Measurements from ENCODE around the gene SIK2.
"Not testable (repeated sequence)": the region's sequence is repeated elsewhere in the genome, so short reads cannot be mapped to it uniquely, and the experiment has no call there.

The SIK2 gene

DNA sequence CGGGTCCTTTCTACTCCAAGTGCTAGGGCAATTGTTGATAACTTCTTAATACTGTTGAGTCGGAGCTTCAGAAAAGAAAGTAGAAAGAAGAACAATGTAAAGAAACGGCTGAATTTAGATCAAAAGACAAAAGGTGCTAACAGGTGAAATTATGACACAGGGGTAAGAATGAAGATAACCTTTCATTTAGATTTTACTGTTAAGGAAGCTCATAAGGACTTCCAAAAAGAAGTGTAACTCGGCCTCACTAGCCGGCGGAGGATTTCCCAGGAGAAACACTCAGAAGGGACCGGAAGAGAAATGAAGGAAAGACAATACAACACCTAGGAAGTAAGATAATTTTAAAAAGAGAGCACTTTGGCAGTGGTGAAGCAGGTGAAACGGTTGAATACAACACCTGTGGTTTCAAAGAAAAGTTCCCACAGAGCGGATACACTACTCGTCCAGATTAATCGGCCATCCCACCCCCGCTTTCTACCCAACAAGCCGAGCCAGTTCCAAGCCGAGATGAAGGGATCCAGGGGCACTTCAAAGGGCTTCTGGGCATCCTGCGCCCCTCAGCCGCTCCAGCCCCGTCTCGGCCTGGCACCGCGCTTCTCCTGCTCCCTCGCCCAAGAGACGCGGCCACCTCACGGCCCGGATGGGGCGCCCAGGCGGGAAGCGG is 163.2 kb downstream of the SIK2 start:
- DNase-seq = peak in 1 of 3 experiments; percentile 42

DNA sequence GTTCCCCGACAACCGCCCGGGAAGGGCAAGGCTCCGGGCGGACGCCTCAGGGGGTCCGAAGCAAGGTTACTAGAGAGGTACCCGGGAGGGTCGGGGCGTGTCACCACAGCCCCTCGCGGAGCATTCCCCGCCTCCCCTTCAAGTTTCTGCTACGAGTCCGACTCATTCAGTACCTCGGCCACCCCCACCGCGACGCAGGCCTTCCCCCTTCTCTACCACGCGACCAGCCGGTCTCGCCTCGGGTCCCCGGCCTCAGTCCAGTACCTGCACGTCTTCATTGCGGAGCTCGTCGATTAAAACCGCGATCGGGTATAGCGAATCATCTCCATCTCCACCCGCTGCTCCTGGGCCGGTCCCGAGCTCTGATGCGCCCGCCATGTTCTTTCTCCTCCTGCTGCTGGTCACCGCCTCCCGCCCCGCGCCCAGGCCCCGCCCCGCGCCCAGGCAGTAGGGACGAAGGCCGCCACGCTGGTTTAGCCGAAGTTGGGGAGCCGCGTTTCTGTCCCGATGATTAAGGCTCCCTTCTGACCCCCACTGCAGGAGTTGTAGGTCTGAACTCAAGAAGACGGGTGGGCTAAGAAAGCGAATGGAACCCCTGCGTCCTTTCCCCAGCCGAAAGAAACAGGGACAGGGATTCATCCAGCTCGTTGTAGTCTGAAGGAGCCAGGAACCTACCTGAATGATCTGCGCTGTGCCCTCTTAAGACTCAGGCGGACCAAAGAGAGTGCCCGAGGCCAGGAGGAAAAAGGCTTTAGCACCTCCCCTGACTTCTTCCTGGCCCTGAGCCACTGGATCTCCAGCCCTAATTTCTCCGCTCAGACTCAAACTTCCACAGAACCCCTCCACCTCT is 164.0 kb downstream of the SIK2 start, which contains the start of gene PPP2R1B:
TSS of gene PPP2R1B (minus strand) at position 406 of the 850 bp plus-strand sequence. CDS start at position 378, 28 bp downstream.
- peak; percentile 74 to 93 (median 91) for DNase-seq

DNA sequence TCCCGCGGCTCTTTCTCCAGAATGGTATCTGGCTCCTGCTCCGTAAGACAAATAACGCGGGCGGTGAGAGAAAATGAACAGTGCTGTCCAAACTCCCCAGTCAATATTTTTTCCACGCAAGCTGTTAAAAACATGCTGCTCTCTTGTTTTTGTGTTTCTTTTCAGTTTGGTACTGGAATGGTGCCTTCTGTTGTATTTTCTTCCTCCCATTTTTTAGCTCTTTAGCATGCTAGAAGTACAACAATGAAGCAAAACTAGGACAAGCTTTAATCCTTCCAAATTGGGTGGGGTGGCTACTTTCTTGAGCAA is 164.5 kb downstream of the SIK2 start:
- DNase-seq = no peak

DNA sequence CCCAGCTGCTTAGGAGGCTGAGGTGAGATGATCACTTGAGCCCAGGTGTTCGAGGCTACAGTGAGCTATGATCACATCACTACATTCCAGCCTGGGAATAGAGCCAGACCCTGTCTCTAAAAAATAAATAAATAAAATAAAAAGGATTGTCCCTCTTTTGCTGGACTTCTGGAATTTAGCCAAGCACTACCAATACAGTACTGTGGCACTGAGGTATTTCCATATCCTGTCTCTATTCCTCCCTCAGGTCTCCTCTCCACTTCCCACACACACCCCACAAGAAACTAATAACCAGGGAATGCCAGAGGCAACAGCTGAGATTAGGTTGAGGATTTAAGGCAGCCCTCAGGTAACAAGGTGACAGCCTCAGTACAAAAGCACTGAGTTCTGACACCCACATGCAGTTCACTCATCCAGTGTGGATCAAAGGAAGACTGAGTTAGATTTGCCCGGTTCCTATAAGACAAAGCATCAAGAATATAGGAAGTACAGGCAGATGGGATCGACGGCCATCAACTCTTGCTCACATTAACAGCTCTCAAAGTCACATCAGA is 168.4 kb downstream of the SIK2 start:
- DNase-seq = no peak

DNA sequence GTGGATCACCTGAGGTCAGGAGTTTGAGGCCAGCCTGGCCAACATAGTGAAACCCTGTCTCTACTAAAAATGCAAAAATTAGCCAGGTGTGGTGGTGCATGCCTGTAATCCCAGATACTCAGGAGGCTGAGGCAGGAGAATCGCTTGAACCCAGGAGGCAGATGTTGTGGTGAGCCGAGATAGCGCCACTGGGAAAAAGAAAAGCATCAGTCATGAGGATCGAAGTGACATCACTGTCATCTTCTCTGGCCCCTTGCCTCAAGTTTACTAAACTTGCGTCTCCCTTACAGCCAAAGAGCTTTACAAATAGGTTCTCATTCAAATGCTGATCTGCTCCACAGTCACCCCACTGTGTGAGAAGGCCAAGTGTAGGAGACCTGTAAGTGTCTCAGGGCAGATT is 169.0 kb downstream of the SIK2 start:
- not testable (repeated sequence) for DNase-seq

DNA sequence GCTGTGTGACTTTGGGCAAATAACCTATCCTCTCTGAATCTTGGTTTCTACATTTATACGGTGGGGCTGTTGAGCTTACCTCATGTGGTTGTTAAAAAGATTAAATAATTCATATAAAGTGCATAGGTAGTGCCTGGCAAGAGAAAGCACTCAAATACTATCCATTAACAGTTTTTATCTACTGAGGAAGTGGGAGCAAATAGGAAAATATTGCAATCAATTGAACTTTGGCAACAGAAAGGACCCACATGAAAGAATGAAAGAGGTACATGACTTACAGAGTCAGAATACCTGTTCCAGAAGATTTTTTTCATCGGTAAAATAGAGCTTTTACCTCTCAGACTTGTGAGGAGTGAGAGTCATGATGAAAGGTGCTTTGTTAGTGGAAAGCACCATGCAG is 170.3 kb downstream of the SIK2 start:
- DNase-seq = no peak

DNA sequence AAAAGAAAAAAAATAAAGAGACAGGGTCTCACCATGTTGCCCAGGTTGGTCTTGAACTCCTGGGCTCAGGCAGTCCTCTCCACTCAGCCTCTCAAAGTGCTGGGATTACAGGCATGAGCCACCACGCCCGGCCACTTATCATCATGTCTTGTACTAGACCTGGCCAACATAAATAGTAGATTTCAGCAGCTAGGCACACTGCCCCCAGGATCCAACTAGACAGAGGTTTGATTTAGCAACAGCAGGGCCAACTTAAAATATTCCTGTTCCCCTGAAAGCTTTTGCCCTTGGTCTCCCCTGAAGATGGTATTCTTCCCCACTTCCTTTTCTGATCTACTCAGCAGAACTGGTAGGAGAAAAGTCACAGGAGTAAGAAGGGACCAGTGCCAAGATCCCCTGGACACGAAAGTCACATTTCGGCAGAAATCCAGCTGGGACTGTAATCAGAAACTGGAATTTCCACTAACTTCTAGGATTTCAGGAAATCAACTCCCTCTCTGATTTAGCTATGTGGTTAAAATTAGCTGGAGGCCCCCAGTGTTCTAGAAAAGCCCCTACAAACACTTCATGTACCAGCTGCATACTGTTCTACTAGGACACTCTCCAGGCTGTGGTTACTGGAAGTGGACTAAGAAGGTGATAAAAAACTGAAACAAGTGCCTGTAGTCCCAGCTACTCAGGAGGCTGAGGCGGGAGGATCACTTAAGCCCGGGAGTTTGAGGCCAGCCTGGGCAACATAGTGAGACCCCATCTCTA is 172.9 kb downstream of the SIK2 start:
- no peak for DNase-seq

DNA sequence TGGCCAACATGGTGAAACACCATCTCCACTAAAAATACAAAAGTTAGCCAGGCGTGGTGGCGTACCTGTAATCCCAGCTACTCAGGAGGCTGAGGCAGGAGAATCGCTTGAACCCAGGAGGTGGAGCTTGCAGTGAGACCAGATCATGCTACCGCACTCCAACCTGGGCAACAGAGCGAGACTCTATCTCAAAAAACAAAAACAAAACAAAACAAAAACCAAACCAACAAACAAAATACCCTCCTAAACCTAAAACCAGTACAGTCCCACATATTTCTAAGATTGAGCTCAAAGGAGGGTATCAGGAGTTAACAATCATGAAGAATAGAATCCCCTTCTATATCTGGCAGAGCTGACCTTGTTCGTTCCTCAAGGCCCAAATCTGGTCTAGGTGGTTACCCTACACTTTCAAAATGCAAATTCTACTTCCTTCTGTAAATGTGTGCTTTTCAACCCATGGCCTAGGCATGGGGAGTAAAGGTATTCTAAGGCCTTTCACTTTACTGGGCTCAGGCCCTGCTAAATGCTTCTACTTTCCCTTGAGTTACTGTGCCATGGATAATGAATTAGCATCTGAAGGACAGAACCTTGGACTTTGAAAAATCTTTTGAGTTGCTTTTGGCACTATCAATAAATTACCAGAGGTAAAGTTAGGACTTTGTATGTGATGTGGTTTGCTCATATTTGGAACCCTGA is 174.3 kb downstream of the SIK2 start:
- no peak for DNase-seq

DNA sequence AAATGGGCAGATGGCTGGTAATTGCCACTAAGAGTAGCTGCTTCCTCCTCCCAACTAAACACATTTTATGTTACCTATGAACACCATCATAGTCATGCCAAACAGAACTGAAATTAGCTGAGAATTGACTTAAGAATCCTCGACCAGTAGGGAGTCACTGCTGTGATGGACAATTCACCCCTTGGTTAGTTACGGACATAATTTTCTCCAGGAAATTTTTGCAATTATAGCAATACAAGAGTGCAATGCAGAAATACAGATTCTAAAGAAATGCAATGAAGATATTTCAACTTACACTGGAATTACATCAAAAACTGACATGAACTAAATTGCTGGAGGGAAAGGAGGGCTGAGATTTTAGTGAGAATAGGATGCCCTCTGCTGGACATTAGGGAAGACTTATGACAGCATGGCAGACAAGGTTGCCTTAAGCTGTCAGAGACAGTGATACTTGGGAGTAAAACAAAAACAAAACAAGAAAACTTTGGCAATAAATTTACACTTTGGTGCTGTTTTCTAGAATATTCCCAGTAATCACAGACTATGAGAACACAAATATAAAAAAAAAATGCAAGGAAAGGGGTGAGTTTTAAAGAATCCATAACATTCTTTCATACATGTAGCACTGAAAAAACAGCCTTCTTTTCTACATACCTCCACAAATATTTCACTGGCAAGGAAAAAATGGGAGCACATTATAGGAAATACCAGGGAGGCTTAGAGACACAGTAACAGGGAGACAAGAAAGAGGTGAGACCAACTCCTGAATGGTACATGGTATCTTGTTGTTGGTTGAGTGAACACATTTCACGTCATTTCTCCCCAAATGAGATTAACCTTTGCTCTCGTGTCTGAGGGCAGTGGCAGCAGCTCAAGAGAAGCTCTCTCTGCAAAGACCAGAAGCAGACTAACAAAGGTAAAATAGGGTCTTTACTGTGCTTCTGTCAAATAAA is 175.1 kb downstream of the SIK2 start:
- peak; percentile 44 to 86 (median 60) for DNase-seq

DNA sequence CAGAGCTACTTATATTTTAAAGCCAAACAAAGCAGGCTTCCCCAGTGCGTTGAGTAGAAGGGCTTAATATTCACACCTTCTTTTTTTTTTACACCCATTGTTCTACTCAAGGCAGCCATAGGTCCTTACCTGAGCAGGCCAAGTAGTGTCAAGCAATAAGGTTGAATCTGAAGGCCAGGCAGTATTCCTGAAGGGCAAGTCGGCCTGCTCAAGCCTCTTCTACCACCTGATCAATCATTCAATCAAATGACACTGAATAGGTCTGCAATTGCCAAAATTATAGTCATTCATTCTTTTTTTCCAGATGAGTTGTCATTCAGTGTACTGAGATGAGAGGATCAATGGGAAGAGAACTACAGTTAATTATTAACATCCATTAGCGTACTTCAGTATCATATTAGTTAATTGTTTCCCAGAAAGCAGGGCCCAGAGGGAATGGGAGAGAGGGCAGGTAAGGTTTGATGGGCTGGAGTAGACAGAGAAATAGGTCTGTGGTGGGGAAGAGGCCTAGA is 175.9 kb downstream of the SIK2 start:
- DNase-seq = no peak

DNA sequence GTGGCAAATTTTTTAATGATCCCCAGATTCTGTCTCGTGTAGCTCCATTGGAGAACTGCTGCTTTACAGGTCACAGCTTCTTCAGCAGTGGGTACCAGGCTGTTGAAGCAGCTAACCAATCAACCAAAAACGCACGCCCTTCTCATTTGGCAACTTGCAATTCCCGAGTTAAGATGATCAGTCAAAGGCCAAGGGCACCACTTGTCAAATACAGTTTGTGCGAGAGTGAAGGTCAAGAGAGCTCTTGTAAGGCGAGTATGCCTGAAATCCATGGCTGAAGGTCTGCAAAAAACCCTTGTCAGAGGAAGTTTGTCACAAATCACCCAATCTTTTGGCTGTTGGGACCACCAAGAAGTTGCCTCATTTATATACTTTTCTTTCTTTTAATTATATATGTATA is 176.9 kb downstream of the SIK2 start:
- DNase-seq = no peak

All from NCI-H1417 (cell line).